Sigmoid colon (tissue), 4 donors: ENCODE data around the gene EPHX1.

Experiments used
- EP300 ChIP-seq, 4 donors: sonication (generic); formaldehyde crosslinking; IDR thresholded peaks; one replicate each; pipeline ENCODE4 v1.6.1; 2017; ENCODE audit warnings: antibody characterized with exemption in 4 of 4
- POLR2AphosphoS5 ChIP-seq, 4 donors: sonication (generic); formaldehyde crosslinking; IDR thresholded peaks; one replicate each; pipeline ENCODE4 v1.6.1; 2017; ENCODE audit warnings: antibody characterized with exemption in 4 of 4

DNA sequence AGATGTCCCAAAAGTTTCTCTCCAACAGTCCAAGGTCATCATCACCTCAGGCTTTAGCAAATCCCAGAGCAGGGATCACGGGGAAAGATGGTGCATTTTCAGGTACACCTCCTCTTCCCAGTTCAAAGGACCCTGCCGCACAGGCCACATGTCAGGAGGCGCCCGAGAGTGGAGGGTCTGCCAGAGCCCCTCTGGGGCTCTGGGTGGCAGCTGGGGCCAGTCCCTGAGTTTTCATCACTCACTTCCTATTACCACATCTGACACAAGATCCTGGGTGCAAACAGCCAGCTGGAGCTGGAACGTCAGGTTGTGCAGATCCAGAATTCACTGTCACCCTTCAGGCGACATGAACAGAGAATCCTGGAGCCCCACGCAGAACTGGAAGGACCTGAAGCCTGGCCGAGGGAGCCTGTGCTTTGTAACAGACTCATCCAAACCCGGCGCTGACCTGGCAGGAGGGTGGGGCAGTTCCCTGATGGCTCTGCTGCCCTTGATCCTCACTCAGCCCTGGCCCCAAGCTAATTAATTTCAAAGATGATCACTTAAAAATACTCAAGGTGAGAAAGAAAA is 63.4 kb downstream of the EPHX1 start:
- TF ChIP-seq POLR2AphosphoS5 (IDR thresholded peaks at IDR 0.05) (no peak), EP300 (IDR thresholded peaks at IDR 0.05) (no peak)
